Smooth muscle cell of trachea (primary cell): ENCODE data around the gene POTEH. TPM values are rescaled to one million over a fixed set of nuclear protein-coding genes. Genes with fewer than 3 reads are reported as not detected.

ENCODE experiments used
- total RNA-seq: library from RNA; depleted of rRNA; stranded (reverse); fragments of >200 nt; gene quantifications from 2 replicates; pipeline ENCODE4 v1.2.1, GENCODE V29; 2014

Gene POTEH
- not detected in 2 replicates for total RNA-seq

DNA sequence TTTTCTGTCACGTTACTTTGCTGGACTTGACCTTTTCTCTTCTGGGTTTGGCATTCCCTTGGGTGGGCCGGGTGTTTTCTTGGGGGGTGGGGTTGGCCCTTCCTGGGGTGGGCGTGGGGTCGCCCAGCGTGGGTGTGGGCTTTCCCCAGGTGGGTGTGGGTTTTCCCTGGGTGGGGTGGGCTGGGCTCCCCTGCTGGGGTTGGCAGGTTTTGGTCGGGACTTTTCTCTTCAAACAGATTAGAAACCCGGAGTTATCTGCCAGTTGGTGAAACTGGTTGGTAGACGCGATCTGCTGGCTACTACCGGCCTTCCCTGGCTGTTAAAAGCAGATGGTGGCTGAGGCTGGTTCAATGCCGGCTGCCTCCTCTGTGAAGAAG, at the start of gene POTEH:
TSS of gene POTEH (plus strand) at position 278 of the 377 bp plus-strand sequence. CDS start at position 330, 52 bp downstream.

Other genes starting within 250 kb of the POTEH start
- gene OR11H1, start 161.8 kb upstream of the POTEH start, total RNA-seq: not detected in 2 replicates